HL-60/S4 (cell line): Measurements from ENCODE around the gene GATA6.
"Not testable (repeated sequence)": the region's sequence is repeated elsewhere in the genome, so short reads cannot be mapped to it uniquely, and the experiment has no call there.

Experiments
- in situ Hi-C: fragments of 300-500 bp; cut with MboI; formaldehyde crosslinking; loops from 2 replicates; pipeline ENCODE4 v1.14.3; 2022; ENCODE audit warnings: low sequenced_read_pairs

Gene GATA6

GRCh38 chr18:22198163-22198562 is 28.8 kb downstream of the GATA6 start:
- in situ Hi-C loops = no loop called here

- in situ Hi-C loops = no loop called here
Measured at GRCh38 chr18:22199005-22199404, 29.6 kb downstream of the GATA6 start.

DNA sequence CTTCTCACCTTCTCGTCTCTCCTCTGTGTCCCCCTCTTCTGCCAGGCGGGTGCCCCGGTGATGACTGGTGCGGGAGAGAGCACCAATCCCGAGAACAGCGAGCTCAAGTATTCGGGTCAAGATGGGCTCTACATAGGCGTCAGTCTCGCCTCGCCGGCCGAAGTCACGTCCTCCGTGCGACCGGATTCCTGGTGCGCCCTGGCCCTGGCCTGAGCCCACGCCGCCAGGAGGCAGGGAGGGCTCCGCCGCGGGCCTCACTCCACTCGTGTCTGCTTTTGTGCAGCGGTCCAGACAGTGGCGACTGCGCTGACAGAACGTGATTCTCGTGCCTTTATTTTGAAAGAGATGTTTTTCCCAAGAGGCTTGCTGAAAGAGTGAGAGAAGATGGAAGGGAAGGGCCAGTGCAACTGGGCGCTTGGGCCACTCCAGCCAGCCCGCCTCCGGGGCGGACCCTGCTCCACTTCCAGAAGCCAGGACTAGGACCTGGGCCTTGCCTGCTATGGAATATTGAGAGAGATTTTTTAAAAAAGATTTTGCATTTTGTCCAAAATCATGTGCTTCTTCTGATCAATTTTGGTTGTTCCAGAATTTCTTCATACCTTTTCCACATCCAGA is 31.3 kb downstream of the GATA6 start:
- in situ Hi-C loops = no loop called here

DNA sequence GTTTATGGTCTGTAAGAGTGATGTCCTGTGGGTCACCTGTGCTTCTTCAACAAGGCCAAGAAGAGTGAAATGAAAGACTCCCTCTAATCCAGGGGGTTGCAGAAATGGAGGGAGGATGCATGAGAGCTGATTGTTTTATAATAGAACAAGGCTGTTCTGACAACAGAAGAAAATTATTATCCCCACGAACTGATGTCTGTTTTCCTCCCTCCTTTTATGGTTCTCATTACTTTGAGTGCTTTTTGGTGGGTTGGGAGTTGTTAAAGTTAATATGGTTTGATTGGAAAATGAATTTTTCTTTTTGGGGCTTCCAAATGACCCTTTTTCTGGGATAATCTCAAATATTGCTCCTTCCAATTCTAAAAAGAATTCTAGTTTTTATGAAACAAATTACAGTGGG is 33.6 kb downstream of the GATA6 start:
- in situ Hi-C loops = no loop called here

DNA sequence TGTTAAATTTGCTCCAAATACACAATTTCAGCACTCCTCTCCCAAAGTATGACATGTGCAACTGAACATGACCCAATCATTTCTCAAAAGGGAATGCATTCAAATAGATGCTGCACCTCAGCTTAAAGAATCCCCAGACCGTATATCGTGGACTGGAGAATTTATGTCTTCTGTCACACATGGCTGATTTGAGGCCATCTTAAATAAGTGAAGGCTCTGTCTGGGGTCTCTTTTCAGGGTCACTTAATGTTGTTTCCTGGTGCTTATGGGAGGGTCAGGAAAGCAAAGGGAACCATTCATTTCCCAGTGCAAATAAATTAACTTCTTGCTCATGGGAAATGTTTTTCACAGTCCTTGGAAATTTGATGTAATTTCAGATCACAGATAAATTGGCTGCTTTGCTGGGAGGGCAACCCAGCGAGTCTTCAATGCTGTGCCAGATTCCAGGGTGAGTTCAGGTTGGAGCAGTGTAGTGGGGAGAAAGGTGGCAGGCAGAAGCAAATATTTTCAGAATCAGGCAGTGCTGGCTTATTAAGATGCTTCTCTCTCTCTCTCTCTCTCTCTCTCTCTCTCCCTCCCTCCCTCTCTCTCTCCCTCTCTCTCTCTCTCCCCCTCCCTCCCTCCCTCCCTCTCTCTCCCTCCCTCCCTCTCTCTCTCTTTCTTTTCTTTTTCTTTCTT is 34.3 kb downstream of the GATA6 start:
- in situ Hi-C loops = no loop called here

DNA sequence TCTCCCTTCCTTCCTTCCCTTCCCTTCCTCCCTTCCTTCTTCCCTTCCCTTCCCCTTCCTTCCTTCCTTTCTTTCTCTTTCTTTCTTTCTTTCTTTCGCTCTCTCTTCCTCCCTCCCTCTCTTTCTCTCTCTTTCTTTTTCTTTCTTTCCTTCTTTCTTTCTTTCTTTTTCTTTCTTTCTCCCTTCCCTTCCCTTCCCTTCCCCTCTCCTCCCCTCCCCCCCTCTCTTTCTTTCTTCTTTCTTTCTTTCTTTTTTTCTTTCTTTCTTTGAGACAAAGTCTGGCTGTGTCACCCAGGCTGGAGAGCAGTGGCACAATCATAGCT is 34.8 kb downstream of the GATA6 start:
- in situ Hi-C loops = no loop called here

- in situ Hi-C loops = no loop called here
Measured at GRCh38 chr18:22204996-22205395, 35.6 kb downstream of the GATA6 start.

GRCh38 chr18:22207021-22207758 is 37.8 kb downstream of the GATA6 start:
- in situ Hi-C loops = no loop called here

DNA sequence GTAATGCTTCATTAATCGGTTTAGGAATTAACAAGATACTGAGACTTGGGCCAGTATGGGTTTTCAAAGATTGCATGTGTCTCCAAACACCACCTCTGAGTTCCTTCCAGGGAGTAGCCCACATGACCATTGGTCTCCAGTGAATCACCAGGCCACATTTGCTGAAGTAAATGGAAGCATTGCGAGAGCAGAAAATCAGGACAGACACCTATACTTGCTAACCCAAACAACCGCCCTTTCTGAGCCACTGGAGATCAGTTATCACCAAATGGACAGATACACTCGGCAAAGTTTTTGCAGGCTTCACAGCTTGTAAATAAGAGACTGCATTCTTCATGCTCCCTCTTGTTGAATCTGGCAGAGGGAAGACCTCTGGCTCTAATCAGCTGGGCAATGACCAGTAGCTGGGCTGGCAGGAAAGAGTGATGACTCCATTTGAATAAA is 40.9 kb downstream of the GATA6 start:
- in situ Hi-C loops = no loop called here

GRCh38 chr18:22211657-22212056 is 42.3 kb downstream of the GATA6 start:
- in situ Hi-C loops = no loop called here

DNA sequence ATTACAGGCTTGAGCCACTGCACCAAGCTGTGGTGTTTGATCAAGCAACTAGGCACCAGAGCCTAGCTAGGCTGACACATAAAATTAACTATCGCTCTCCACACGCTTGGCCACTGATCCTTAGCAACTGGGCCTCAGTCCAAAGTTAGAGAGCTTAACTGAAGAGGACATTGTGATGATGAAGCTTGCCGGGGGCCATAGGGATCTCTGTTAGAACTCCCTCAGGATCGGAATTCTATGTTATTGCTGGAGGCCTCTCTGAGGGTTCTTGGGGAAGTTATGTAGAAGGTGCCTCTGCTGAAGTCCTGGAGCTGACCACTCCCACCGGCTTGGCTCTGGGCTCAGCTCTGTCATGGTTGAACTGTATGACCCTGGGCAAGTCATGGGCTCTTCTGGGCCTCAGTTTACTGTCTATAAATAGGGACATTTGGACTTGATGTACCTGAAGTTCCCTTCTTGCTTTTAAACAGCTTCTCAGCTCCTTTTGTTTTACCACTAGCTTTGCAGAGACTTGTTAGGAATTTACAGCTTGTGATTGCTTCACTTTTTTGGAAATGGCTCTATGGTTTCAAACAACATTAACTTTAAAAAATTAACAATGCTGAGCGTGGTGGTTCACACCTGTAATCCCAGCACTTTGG is 44.1 kb downstream of the GATA6 start:
- in situ Hi-C loops = no loop called here

DNA sequence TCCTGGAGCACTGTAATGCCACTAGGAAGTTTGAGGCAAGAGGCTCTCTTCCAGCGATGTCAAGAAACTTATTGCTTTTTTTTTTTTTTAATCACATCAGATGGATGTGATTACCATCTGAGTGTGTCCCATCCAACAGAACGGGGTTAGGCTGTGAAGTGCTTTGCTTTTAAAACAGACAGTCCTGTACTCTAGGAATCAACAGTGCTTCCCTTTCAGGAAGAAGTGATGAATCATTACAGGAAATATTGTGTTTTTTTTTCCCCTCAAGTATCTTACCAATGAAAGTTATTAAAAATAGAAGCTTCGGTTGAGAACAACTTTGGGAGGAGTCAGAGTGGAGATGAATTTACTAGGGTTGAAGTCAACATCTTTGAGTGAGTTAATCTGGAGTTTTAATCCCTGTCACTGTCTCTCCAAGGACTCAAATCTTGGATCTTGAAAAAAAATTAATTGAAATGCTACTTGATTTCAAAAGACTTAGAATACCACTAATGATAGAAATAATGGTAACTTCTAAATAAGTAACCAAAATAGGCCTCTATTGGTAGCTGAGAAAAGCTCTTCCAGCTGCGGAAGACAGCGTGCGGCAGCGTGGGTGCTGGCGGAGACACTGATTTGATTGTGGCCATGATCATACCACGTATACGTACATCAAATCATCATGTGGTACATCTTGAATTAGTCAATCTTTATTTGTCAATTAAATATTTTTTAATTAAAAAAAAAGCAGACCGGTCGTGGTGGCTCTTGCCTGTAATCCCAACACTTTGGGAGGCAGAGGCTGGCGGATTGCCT is 45.5 kb downstream of the GATA6 start:
- in situ Hi-C loops = no loop called here

DNA sequence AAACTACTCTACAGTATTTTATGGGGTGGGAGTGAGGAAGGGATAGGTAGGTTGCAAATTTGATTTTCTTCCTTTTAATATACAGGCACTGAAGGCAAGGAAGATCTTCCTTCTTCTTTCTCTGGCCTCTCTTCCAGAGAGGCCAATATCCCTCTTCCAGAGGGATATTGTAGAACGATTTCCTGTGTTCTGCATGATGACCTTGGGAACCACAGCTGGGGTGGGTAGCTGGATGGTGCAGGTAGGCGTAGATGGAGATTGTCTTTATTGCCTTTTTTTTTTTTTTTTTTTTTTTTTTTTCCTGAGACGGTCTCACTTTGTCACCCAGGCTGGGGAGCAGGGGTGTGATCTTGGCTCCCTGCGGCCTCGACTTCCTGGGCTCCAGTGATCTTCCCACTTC is 49.4 kb downstream of the GATA6 start:
- in situ Hi-C loops = no loop called here

DNA sequence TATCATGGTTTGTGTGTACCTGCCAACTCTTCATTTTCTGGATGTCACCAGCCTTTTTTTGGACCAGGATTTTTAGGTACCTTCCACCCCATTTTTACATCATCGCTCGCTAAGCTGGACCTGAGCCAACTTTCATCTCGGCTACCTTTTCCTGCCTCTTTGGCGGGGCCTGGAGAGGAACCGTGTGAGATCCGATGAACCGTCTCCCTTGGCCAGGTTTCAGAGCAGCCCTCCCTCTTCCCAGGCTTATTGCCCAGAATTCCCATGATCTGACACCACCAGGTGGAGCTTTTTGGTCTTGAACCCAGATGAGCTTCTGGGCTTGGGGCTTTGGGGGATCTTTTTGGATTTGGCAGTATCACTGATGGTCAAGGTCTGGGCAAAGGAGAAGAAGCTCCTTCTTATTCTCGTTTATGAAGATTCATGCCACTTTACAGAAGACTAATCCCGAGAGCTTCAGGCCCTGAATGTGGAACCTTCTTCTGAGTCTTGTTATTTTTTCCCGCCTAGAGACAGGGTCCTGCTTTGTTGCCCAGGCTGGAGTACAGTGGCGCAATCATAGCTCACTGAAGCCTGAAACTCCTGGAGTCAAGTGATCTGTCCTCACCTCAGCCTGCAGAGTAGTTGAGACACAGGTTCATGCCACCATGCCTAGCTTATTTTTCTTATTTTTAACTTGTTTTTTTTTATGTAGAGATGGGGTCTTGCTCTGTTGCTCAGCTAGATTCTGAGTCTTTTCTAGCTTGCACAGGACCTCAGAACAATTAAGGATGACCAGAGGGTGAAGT is 50.4 kb downstream of the GATA6 start:
- in situ Hi-C loops = no loop called here

GRCh38 chr18:22220585-22220984 is 51.2 kb downstream of the GATA6 start:
- in situ Hi-C loops = not testable (repeated sequence)

DNA sequence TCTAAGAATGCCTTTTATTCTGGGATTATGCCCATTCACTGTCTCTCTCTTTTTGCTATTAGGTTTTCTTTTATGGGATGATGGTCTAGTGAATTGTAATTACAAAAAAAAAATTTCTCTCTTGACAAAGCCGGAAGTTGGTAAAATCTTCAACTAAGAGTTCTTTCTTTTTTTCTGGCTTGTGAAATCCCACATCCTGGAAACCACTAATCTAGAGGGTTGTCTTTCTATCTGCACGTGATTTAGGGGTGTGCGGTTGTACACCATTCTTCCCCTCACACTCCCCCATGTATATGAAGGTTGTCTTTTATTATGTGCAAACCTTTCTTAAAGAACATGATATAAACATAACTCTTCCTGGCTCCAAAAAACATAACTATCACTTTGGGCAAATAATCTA is 52.0 kb downstream of the GATA6 start:
- in situ Hi-C loops = no loop called here

DNA sequence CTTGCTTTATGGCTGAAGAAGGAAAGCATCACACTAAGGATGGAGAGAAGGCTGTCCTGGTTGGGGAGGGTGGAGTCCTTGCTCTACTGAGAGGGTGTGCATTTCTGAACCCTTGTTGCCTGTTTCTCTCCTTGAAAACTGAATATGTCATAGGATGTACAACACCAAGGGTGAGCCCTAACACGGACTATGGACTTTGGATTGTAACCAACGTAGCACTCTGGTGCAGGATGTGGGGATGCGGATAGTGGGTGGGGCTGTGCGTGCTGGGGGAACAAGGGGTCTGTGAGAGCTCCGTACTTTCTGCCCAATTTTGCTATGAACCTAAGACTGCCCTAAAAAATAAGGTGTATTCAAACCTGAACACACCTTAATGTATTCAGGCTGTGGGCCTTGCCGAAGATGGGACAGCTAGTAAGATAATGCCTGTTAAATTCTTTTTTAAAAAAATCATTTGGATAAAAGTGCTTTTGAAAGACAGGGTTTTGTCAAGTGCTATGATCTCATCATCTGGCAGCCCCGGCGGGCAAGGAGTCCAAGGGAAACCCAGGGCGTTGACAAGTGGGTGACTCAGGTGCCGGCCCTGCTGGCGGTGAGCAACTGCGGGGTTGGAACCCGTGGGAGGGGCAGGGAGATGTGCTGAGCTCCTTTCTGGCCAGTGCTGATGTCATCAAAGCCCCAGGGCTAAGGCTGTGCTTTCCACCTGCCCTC is 54.0 kb downstream of the GATA6 start:
- in situ Hi-C loops = no loop called here

DNA sequence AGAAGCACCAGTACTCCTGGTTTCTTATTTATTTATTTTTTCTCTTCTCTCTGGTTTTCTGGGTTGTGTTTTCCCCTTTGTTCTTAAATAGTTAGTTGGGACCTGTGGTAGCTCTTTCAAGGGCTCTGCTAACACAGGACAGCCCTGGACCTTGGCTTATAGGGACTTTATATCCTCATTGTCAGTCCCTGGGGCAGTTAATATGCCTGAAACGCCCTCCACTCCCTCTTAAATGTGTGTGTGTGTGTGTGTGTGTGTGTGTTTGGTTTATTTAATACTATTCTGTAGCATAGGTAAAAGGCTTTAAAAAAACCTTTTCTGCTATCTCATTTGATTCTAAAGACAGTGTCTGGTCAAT is 54.6 kb downstream of the GATA6 start:
- in situ Hi-C loops = no loop called here

DNA sequence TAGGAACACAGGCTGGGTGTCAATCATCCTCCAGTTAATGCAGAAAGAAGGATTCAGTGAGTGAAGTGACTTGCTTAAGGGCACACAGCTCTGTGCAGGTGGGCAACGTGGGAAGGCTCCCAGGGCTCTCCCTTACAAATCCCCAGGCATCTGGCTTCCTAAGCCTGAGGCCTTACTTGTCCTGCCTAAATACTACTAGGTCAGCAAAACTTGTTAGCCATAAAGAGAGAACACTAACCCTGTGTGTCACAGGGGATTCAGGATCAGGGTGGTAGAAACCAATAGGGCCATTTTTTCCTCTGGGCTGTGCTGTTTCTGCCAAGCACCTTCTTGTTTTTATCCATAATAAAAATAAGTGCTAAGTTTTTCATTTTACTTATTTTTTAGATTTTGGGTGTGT is 55.0 kb downstream of the GATA6 start:
- in situ Hi-C loops = no loop called here

- in situ Hi-C loops = loop anchor here (25.0 kb wide), 1 partner anchor 90 kb away; no protein-coding TSS in a partner anchor
Measured at GRCh38 chr18:22226801-22227200, 57.4 kb downstream of the GATA6 start.
